ENCODE results near the gene TMSB15A.
A peak's percentile ranks its signal among the peaks of the same experiment; 100 is the strongest.
"Not testable (repeated sequence)": the region's sequence is repeated elsewhere in the genome, so short reads cannot be mapped to it uniquely, and the experiment has no call there.

Gene TMSB15A

DNA sequence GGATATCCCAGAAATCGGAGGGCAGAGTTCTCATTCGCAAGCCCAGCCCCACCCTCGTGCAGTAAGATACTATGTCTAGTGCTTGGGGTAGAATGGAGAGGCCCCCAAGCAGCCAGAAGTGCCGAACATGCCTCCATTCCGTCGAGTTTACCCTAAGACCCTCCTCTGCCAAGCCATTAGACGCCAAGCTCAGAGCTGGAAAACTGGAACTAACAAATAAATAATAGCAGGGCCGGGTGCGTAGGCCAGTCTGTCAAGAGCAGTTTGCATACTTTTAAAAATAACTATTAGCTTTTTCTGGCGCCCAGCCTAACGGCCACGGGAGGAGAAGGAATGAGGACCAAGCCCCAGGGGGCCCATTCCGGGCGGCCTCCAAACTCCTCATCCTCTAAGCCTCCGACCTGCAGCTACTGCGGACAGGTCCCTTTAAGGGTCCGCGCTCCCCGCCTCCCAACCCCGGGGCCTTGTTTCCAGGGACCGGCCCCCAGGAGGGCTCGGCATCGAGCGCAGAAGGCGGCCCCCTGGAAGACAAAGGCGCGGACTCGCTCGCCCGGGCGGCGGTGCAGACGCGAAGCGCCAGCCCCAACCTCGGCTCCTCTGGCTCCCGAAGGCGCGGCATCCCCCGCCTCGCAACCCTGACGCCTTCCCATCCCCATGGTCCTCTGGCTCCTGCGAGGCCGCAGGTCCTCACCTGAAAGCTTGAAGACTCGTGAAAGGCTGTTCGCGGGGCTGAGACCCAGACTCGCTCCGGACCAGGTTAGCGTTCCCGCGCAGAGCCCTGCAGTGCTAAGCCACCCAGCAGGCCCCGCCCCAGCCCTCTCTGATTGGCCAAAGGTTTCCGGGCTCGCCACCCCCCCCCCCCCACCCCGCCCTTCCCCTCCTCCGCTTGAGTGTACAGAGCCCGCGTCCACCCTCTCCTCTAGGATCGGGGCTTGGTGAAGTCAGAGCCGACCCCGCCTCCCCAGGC, at the start of gene TMSB15A:
Gene TMSB15A (minus strand): TSS at position 765 of the 967 bp plus-strand sequence.
- CTCF ChIA-PET = interaction anchor here (0.9 kb wide), 1 partner anchor 11 kb away, joined by 3 read pairs; no protein-coding TSS in a partner anchor

DNA sequence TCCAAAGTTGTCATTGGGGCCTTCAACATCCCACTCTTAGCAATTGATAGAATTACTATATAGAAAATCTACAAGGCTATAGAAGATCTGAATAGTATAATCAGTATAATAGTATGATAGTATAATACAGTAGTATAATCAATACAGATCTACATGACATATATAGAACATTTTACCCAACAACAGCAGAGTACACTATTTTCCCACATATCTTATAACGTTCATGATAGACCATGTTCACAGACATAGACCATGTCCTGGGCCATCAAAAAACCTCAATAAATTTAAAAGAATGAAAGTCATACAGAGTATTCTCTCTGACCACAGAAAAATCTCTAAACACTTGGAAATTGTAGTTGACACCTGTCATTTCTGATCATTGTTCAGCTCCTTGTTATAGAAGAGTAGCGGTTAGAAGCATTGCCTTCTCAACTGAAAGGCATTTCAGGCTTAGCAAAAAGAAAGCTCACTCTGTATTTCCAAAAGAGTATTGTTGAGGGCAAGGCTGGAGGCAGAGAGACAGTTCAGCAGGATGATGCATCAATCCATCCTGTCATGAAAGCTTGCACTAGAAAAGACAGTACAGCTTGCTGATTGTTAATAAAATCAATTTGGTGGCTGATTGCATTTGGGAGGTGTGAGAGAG, 44.0 kb upstream of the TMSB15A start:
- POLR2A ChIA-PET = no interaction called here
- no peak for DNase-seq (ENCODE audit: extremely low spot score)
- TF ChIP-seq, protein P1, sequence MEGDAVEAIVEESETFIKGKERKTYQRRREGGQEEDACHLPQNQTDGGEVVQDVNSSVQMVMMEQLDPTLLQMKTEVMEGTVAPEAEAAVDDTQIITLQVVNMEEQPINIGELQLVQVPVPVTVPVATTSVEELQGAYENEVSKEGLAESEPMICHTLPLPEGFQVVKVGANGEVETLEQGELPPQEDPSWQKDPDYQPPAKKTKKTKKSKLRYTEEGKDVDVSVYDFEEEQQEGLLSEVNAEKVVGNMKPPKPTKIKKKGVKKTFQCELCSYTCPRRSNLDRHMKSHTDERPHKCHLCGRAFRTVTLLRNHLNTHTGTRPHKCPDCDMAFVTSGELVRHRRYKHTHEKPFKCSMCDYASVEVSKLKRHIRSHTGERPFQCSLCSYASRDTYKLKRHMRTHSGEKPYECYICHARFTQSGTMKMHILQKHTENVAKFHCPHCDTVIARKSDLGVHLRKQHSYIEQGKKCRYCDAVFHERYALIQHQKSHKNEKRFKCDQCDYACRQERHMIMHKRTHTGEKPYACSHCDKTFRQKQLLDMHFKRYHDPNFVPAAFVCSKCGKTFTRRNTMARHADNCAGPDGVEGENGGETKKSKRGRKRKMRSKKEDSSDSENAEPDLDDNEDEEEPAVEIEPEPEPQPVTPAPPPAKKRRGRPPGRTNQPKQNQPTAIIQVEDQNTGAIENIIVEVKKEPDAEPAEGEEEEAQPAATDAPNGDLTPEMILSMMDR (IDR thresholded peaks at IDR 0.05; ENCODE audit: control extremely low read depth, extremely low read depth, low read depth, missing control alignments) = no peak
- CTCF ChIA-PET = no interaction called here

More for the DNA sequence above, at the start of gene TMSB15A:
- TF ChIP-seq, protein P1 (IDR thresholded peaks at IDR 0.05; ENCODE audit: control extremely low read depth, extremely low read depth, low read depth, missing control alignments) = no peak
- POLR2A ChIA-PET = no interaction called here
- DNase-seq (ENCODE audit: extremely low spot score) = peak; percentile 49

DNA sequence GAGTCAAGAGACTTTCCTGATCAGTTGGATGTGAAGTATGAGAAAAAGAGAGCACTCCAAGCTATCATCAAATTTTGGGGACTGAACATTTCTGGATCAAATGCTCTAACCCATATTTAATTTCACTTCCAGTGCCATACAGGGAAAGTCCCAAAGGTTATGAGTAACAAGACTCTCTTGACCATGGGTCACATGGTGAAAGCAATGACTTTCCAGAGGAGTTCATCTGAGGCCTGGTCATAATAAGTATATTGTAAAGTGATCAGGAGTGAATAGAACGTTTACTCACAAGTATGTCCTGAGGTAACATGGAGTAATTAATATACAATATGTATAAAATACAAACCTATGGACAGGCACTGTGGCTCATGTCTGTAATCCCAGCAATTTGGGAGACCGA, 42.1 kb upstream of the TMSB15A start:
- DNase-seq (ENCODE audit: extremely low spot score) = no peak
- TF ChIP-seq, protein P1 (IDR thresholded peaks at IDR 0.05; ENCODE audit: control extremely low read depth, extremely low read depth, low read depth, missing control alignments) = no peak
- POLR2A ChIA-PET = no interaction called here
- CTCF ChIA-PET = interaction anchor here (1.7 kb wide), 1 partner anchor 9 kb away, joined by 4 read pairs; no protein-coding TSS in a partner anchor

DNA sequence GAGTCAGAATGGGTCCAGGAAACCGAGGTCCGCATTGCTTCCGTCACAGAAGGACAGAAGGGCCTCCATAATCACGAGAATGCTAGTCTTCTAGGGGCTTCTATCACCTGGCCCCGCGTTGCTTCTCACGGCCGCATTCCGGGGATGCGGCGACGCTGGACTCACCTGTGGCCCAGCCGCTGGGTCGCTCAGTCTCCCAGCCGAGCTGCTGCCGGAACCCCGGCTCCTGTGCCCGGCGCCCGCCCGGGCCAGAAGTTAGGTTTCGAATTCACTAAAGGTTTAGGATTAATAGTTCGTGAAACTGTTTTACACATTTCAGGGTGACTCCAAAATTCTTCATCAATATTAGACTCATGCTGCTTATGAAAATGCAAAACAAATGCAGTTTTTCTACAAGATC, 31.7 kb upstream of the TMSB15A start:
- POLR2A ChIA-PET = no interaction called here
- TF ChIP-seq, protein P1 (IDR thresholded peaks at IDR 0.05; ENCODE audit: control extremely low read depth, extremely low read depth, low read depth, missing control alignments) = no peak
- DNase-seq (ENCODE audit: extremely low spot score) = no peak
- CTCF ChIA-PET = no interaction called here

DNA sequence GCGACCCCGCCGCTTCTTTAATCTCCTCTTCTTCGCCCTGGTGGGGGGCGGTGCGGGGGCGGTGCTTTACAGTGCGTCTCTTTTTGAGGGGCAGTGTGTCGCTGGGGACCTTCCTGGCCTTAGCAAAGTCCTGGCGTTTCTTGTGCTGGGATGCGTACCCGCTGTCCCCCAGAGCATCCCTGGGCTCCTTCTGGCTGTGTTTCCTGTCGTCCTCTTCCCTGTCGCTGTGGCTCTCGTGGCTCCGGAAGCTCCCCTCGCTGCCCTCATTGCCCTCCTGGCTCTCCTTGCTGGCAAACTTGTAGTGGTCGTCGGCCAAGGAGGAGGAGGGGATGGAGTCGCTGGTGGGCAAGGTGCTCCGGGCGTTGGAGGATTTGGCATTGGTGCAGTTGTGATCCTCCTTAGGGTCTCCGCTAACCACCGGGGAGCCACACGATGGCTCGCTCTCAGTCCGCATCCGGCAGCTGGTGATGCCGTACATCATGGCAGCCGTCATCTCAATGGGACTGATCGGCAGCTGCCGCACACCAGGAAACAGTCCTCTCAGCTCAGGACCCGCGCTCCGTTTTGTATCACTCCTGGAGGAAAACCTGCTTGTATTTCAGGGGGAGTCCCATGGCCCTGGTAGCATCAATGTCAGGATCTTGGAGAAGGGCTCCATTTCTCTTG, 30.4 kb upstream of the TMSB15A start:
- TF ChIP-seq, protein P1 (IDR thresholded peaks at IDR 0.05; ENCODE audit: control extremely low read depth, extremely low read depth, low read depth, missing control alignments) = no peak

DNA sequence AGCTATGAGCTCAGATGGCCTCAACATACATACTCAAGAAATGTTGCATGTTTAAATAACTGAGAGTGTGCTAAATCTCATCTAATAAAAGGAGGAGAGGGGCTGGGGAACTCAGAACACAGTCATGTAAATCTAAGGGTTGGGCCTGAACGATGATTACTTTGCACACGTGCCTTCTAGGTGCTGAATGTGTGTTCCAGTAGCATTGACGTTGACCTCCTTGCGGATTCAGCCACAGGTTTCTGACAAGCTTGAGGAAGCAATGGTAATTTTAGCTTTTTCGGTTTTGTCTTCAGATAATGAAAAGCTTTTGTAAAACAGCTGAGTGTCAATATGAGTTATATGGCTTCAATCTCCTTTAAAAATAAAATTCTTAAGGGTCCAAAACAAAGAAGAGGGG, 29.6 kb upstream of the TMSB15A start:
- DNase-seq (ENCODE audit: extremely low spot score); CTCF ChIA-PET; POLR2A ChIA-PET: not testable (repeated sequence)

More for the DNA sequence above, 30.4 kb upstream of the TMSB15A start:
- DNase-seq (ENCODE audit: extremely low spot score) = no peak
- CTCF ChIA-PET = no interaction called here
- POLR2A ChIA-PET = no interaction called here
